Peyer's patch (tissue), 4 donors: Measurements from ENCODE around the gene CABP4.

ENCODE experiments used
- CTCF ChIP-seq, 6 experiments: fragments of 450-650 bp in 4 of 6; fragments of 200-600 bp in 2 of 6; sonication (generic) in 1 of 6; IDR thresholded peaks; one replicate each; pipeline ENCODE4 v1.5.1; 2017 to 2019; ENCODE audit warnings: antibody characterized with exemption in 6 of 6, mild to moderate bottlenecking in 3 of 6, moderate library complexity in 1 of 6
- POLR2A ChIP-seq, 2 donors: fragments of 450-650 bp; IDR thresholded peaks; one replicate each; pipeline ENCODE4 v1.5.1; 2017; ENCODE audit warnings: antibody characterized with exemption in 2 of 2, mild to moderate bottlenecking in 2 of 2, moderate library complexity in 2 of 2

DNA sequence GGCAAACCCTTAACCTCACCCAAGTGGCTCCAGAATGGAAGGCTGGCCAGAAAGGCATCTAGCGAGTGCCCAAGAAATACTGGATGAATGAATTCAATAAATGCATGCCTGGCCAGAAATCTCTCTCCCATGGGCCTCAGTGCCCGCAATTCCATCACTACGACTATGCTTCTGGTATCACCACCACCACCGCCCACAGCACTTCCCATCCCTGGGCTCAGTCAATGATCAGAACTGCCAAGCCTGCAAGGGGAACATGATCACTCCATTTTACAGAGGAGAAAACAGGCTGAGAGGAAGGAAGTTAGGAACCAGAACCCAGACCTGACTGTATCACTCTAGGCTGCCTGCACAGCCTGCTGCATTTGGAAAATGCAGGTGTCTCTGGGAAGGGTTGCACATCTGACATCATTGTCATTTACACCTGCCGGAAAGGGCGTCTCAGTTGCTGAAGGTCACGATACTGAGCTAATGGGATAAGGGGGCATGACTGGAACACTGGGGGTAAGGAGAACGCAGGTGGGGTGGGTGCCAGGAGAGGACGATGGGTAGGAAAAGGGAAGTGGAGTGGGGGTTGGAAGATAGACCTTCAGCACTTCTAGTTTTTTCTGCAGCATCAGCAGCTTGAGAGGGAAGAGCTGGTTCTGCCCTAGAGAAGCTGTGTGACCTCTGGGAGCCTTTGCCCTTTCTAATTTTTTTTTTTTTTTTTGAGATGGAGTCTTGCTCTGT lies 5.9 kb upstream of the CABP4 start:
- no peak for TF ChIP-seq CTCF (IDR thresholded peaks at IDR 0.05)
- TF ChIP-seq POLR2A (IDR thresholded peaks at IDR 0.05): no peak
